IMR-90 (cell line): ENCODE results near the gene PLXNA4.

ENCODE experiments used
- BHLHE40 ChIP-seq: fragments of 150-350 bp; IDR thresholded peaks from 2 replicates; pipeline ENCODE4 v1.6.1; 2016; ENCODE audit warnings: mild to moderate bottlenecking, low read depth, low read length
- CEBPB ChIP-seq: IDR thresholded peaks from 2 replicates; pipeline ENCODE4 v1.6.1; 2012; ENCODE audit warnings: low read depth, low read length, improper control_type of control experiment
- CTCF ChIP-seq: conservative IDR thresholded peaks from 2 replicates; pipeline ENCODE4 v1.5.1; 2012; ENCODE audit warnings: mild to moderate bottlenecking, low read depth, low read length, improper control_type of control experiment
- POLR2A ChIP-seq: IDR thresholded peaks from 2 replicates; pipeline ENCODE4 v1.6.1; 2012; ENCODE audit warnings: mild to moderate bottlenecking, low read depth, low read length
- RCOR1 ChIP-seq: IDR thresholded peaks from 2 replicates; pipeline ENCODE4 v1.6.1; 2012; ENCODE audit warnings: mild to moderate bottlenecking, low read length, improper control_type of control experiment; ENCODE audit not compliant: insufficient replicate concordance
- RFX5 ChIP-seq: IDR thresholded peaks from 2 replicates; pipeline ENCODE4 v1.8.0; 2012; ENCODE audit warnings: low read depth, mild to moderate bottlenecking, low read length, moderate library complexity
- SMC3 ChIP-seq: fragments of 150-350 bp; IDR thresholded peaks from 2 replicates; pipeline ENCODE4 v1.6.1; 2016; ENCODE audit warnings: low read depth, mild to moderate bottlenecking, antibody characterized with exemption, low read length, moderate library complexity
- USF2 ChIP-seq: fragments of 150-350 bp; IDR thresholded peaks from 2 replicates; pipeline ENCODE4 v1.6.1; 2017; ENCODE audit warnings: mild to moderate bottlenecking, antibody characterized with exemption, low read length, low read depth

- TF ChIP-seq CTCF: no peak
- TF ChIP-seq POLR2A: no peak
- TF ChIP-seq RFX5: no peak
- TF ChIP-seq RCOR1: no peak
- TF ChIP-seq BHLHE40: no peak
- TF ChIP-seq SMC3: no peak
- no peak for TF ChIP-seq CEBPB
- no peak for TF ChIP-seq USF2
Measured at GRCh38 chr7:132080967-132081668, 495.2 kb downstream of the PLXNA4 start.
